ENCODE results near the gene CPAMD8. TPM values are rescaled to one million over a fixed set of nuclear protein-coding genes. Genes with fewer than 3 reads are reported as not detected.
A peak's percentile ranks its signal among the peaks of the same experiment; 100 is the strongest.
"Not testable (repeated sequence)": the region's sequence is repeated elsewhere in the genome, so short reads cannot be mapped to it uniquely, and the experiment has no call there.

The CPAMD8 gene
- polyA plus RNA-seq, 1 donor = 2.4 TPM

- DNase-seq (ENCODE audit: low read depth) = no peak
Observed at GRCh38 chr19:17001603-17002183, 24.9 kb downstream of the CPAMD8 start.

- no peak for DNase-seq (ENCODE audit: low read depth)
Observed at GRCh38 chr19:16998635-16999194, 27.9 kb downstream of the CPAMD8 start.

GRCh38 chr19:16996838-16997490, 29.6 kb downstream of the CPAMD8 start:
- DNase-seq (ENCODE audit: low read depth) = not testable (repeated sequence)

- DNase-seq (ENCODE audit: low read depth) = no peak
Observed at GRCh38 chr19:16988661-16989060, 37.9 kb downstream of the CPAMD8 start.

- no peak for DNase-seq (ENCODE audit: low read depth)
Observed at GRCh38 chr19:16985403-16985802, 41.2 kb downstream of the CPAMD8 start.

- DNase-seq (ENCODE audit: low read depth) = not testable (repeated sequence)
Observed at GRCh38 chr19:16982586-16982985, 44.0 kb downstream of the CPAMD8 start.

- no peak for DNase-seq (ENCODE audit: low read depth)
Observed at GRCh38 chr19:16978839-16979802, 47.5 kb downstream of the CPAMD8 start.

- no peak for DNase-seq (ENCODE audit: low read depth)
Observed at GRCh38 chr19:16978156-16978555, 48.5 kb downstream of the CPAMD8 start.

GRCh38 chr19:16977306-16977705, 49.3 kb downstream of the CPAMD8 start:
- no peak for DNase-seq (ENCODE audit: low read depth)

GRCh38 chr19:16976446-16976845, 50.2 kb downstream of the CPAMD8 start:
- no peak for DNase-seq (ENCODE audit: low read depth)

- no peak for DNase-seq (ENCODE audit: low read depth)
Observed at GRCh38 chr19:16970821-16971220, 55.8 kb downstream of the CPAMD8 start.

GRCh38 chr19:16969135-16969534, 57.5 kb downstream of the CPAMD8 start:
- DNase-seq (ENCODE audit: low read depth) = no peak

GRCh38 chr19:16960996-16961822, 65.4 kb downstream of the CPAMD8 start:
- DNase-seq (ENCODE audit: low read depth) = not testable (repeated sequence)

GRCh38 chr19:16958277-16958676, 68.3 kb downstream of the CPAMD8 start:
- DNase-seq (ENCODE audit: low read depth) = not testable (repeated sequence)

- DNase-seq (ENCODE audit: low read depth) = no peak
Observed at GRCh38 chr19:16957855-16958254, 68.8 kb downstream of the CPAMD8 start.

GRCh38 chr19:16957151-16957701, 69.4 kb downstream of the CPAMD8 start:
- peak; percentile 9 for DNase-seq (ENCODE audit: low read depth)

- no peak for DNase-seq (ENCODE audit: low read depth)
Observed at GRCh38 chr19:16955161-16955560, 71.4 kb downstream of the CPAMD8 start.

GRCh38 chr19:16952046-16952445, 74.6 kb downstream of the CPAMD8 start:
- DNase-seq (ENCODE audit: low read depth) = no peak

GRCh38 chr19:16951529-16951928, 75.1 kb downstream of the CPAMD8 start:
- DNase-seq (ENCODE audit: low read depth) = no peak

GRCh38 chr19:16949496-16950023, 77.0 kb downstream of the CPAMD8 start:
- DNase-seq (ENCODE audit: low read depth) = no peak
